Eye (tissue), 1 donor: Measurements from ENCODE around the gene PPIE.
"Not testable (repeated sequence)": the region's sequence is repeated elsewhere in the genome, so short reads cannot be mapped to it uniquely, and the experiment has no call there.

ENCODE experiments used
- DNase-seq: peaks from one replicate; pipeline ENCODE4 v3.0.0-alpha.2; 2015

PPIE gene

GRCh38 chr1:39760074-39761008, 21.7 kb downstream of the PPIE start:
- no peak for DNase-seq

GRCh38 chr1:39761016-39761415, 22.3 kb downstream of the PPIE start:
- DNase-seq, result no peak

GRCh38 chr1:39761557-39762260, 23.0 kb downstream of the PPIE start:
- DNase-seq, result no peak

- DNase-seq, result no peak
Measured at GRCh38 chr1:39762550-39763540, 24.2 kb downstream of the PPIE start.

GRCh38 chr1:39763619-39764374, 25.1 kb downstream of the PPIE start:
- DNase-seq, result not testable (repeated sequence)

GRCh38 chr1:39764512-39764911, 25.8 kb downstream of the PPIE start:
- DNase-seq, result not testable (repeated sequence)

GRCh38 chr1:39766466-39766865, 27.8 kb downstream of the PPIE start:
- DNase-seq, result not testable (repeated sequence)

GRCh38 chr1:39769502-39769901, 30.8 kb downstream of the PPIE start:
- DNase-seq, result not testable (repeated sequence)

- peak; percentile 38 for DNase-seq
Measured at GRCh38 chr1:39770100-39771021, 31.7 kb downstream of the PPIE start.

GRCh38 chr1:39771022-39771532, 32.4 kb downstream of the PPIE start, which contains the start of gene OXCT2:
Gene OXCT2, minus strand, starts transcription at chr1:39771348. Its CDS starts 93 bp downstream, at chr1:39771255.
- not testable (repeated sequence) for DNase-seq

GRCh38 chr1:39773369-39773979, 34.8 kb downstream of the PPIE start:
- DNase-seq, result not testable (repeated sequence)

- not testable (repeated sequence) for DNase-seq
Measured at GRCh38 chr1:39775141-39775540, 36.5 kb downstream of the PPIE start.

GRCh38 chr1:39775676-39776399, 37.2 kb downstream of the PPIE start:
- DNase-seq, result not testable (repeated sequence)

GRCh38 chr1:39776400-39776713, 37.7 kb downstream of the PPIE start:
- DNase-seq, result no peak

- no peak for DNase-seq
Measured at GRCh38 chr1:39776886-39777285, 38.2 kb downstream of the PPIE start.

- DNase-seq, result no peak
Measured at GRCh38 chr1:39777306-39777705, 38.6 kb downstream of the PPIE start.

- not testable (repeated sequence) for DNase-seq
Measured at GRCh38 chr1:39777896-39778295, 39.2 kb downstream of the PPIE start.

GRCh38 chr1:39778463-39779099, 39.9 kb downstream of the PPIE start:
- DNase-seq, result not testable (repeated sequence)

GRCh38 chr1:39779137-39779536, 40.5 kb downstream of the PPIE start:
- no peak for DNase-seq
